ENCODE results near the gene MAX.
"Not testable (repeated sequence)": the region's sequence is repeated elsewhere in the genome, so short reads cannot be mapped to it uniquely, and the experiment has no call there.

The MAX gene

GRCh38 chr14:65103150-65103760 is 938 bp upstream of the MAX start:
- no peak for DNase-seq

- no peak for DNase-seq
Measured at GRCh38 chr14:65101631-65102440, 481 bp downstream of the MAX start.

GRCh38 chr14:65100922-65101541 is 1.3 kb downstream of the MAX start:
- DNase-seq: no peak

GRCh38 chr14:65098586-65098985 is 3.7 kb downstream of the MAX start:
- no peak for DNase-seq

GRCh38 chr14:65096323-65097089 is 5.8 kb downstream of the MAX start:
- no peak for DNase-seq

- DNase-seq: no peak
Measured at GRCh38 chr14:65095633-65096205, 6.6 kb downstream of the MAX start.

- no peak for DNase-seq
Measured at GRCh38 chr14:65092349-65092748, 10.0 kb downstream of the MAX start.

- not testable (repeated sequence) for DNase-seq
Measured at GRCh38 chr14:65087835-65088234, 14.5 kb downstream of the MAX start.

GRCh38 chr14:65086686-65087085 is 15.6 kb downstream of the MAX start:
- not testable (repeated sequence) for DNase-seq

- DNase-seq: no peak
Measured at GRCh38 chr14:65084554-65085505, 17.5 kb downstream of the MAX start.

- no peak for DNase-seq
Measured at GRCh38 chr14:65082930-65083329, 19.4 kb downstream of the MAX start.

GRCh38 chr14:65080960-65081747 is 21.2 kb downstream of the MAX start:
- no peak for DNase-seq

- no peak for DNase-seq
Measured at GRCh38 chr14:65079768-65080167, 22.5 kb downstream of the MAX start.

GRCh38 chr14:65079201-65079600 is 23.1 kb downstream of the MAX start:
- DNase-seq: no peak

GRCh38 chr14:65077318-65077717 is 25.0 kb downstream of the MAX start:
- DNase-seq: no peak

GRCh38 chr14:65075628-65076325 is 26.5 kb downstream of the MAX start:
- DNase-seq: no peak

GRCh38 chr14:65074449-65075150 is 27.7 kb downstream of the MAX start:
- no peak for DNase-seq

GRCh38 chr14:65073605-65074201 is 28.6 kb downstream of the MAX start:
- DNase-seq: no peak

- DNase-seq: no peak
Measured at GRCh38 chr14:65072937-65073336, 29.4 kb downstream of the MAX start.
